HepG2 (cell line): ENCODE results near the gene ZFP90. TPM values are rescaled to one million over a fixed set of nuclear protein-coding genes. Genes with fewer than 3 reads are reported as not detected.

Experiments used
- GABPA ChIP-seq, 2 experiments: IDR thresholded peaks; 2 replicates each; pipeline ENCODE4 v1.6.1; 2011 to 2016; ENCODE audit warnings: low read depth in 2 of 2, low read length in 1 of 2, missing biosample characterization in 1 of 2, missing genetic modification characterization in 1 of 2
- NR2F1 ChIP-seq, 2 experiments: fragments of 450-650 bp in 1 of 2; formaldehyde crosslinking in 1 of 2; IDR thresholded peaks; 2 replicates each; pipeline versions ENCODE4 v1.5.0 to v1.6.1; 2016 to 2020; ENCODE audit warnings: mild to moderate bottlenecking in 1 of 2, missing compliant biosample characterization in 1 of 2, missing genetic modification reagents in 1 of 2, moderate library complexity in 1 of 2
- ZFP41 ChIP-seq: sonication (generic); formaldehyde crosslinking; IDR thresholded peaks from 2 replicates; pipeline ENCODE4 v1.4.0; 2020; ENCODE audit warnings: mild to moderate bottlenecking, missing genetic modification reagents, borderline replicate concordance
- ZNF136 ChIP-seq: sonication (generic); formaldehyde crosslinking; IDR thresholded peaks from 2 replicates; pipeline ENCODE4 v1.8.1; 2022; ENCODE audit warnings: low read depth, mild to moderate bottlenecking, moderate library complexity, missing genetic modification reagents
- ZNF496 ChIP-seq: sonication (generic); formaldehyde crosslinking; IDR thresholded peaks from 2 replicates; pipeline ENCODE4 v1.8.1; 2023; ENCODE audit warnings: mild to moderate bottlenecking, moderate library complexity, missing genetic modification reagents; ENCODE audit not compliant: insufficient replicate concordance
- polyA plus RNA-seq, 8 experiments: library from polyadenylated mRNA; depleted of rRNA in 3 of 8; stranded (reverse) in 7 of 8; unstranded in 1 of 8; fragments of >200 nt; fragmentation: Illumina TruSeq in 4 of 8; extraction: Trizol in 4 of 8; gene quantifications; 2 replicates each; pipeline versions ENCODE4 v1.2.1 to v1.2.3, GENCODE V29; 2011 to 2016; ENCODE audit warnings: low read depth in 4 of 8, missing spikeins in 1 of 8, mixed read lengths in 1 of 8; ENCODE audit not compliant: insufficient read depth in 1 of 8
- total RNA-seq, 5 experiments: library from RNA; depleted of rRNA; stranded (reverse); fragments of >200 nt; fragmentation: Illumina TruSeq; extraction: Trizol; gene quantifications; 2 replicates each; pipeline ENCODE4 v1.2.3, GENCODE V29; 2016; ENCODE audit warnings: low read depth in 1 of 5
- TF ChIP-seq, protein P1 (sequence below), 2 experiments: sonication (generic) in 1 of 2; formaldehyde crosslinking in 1 of 2; IDR thresholded peaks; 2 replicates each; pipeline versions ENCODE4 v1.5.1 to v1.6.1; 2011 to 2020; ENCODE audit warnings: borderline replicate concordance in 1 of 2, low read depth in 1 of 2, low read length in 1 of 2, mild to moderate bottlenecking in 1 of 2, missing genetic modification reagents in 1 of 2, moderate library complexity in 1 of 2
- TF ChIP-seq, protein P2 (sequence below): sonication (generic); formaldehyde crosslinking; IDR thresholded peaks from 2 replicates; pipeline ENCODE4 v1.4.0; 2020; ENCODE audit warnings: missing genetic modification reagents
- TF ChIP-seq, protein P3 (sequence below): IDR thresholded peaks from 2 replicates; pipeline ENCODE4 v1.6.1; 2016; ENCODE audit warnings: mild to moderate bottlenecking
- TF ChIP-seq, protein P4 (sequence below): sonication (generic); formaldehyde crosslinking; IDR thresholded peaks from 2 replicates; pipeline ENCODE4 v1.5.1; 2020; ENCODE audit warnings: mild to moderate bottlenecking, missing genetic modification reagents, moderate library complexity
- TF ChIP-seq, protein P5 (sequence below): sonication (generic); formaldehyde crosslinking; IDR thresholded peaks from 2 replicates; pipeline ENCODE4 v1.4.0; 2020; ENCODE audit warnings: missing genetic modification reagents
- TF ChIP-seq, protein P6 (sequence below): sonication (generic); formaldehyde crosslinking; IDR thresholded peaks from 2 replicates; pipeline ENCODE4 v1.5.0; 2020; ENCODE audit warnings: missing genetic modification reagents, mild to moderate bottlenecking, borderline replicate concordance

ZFP90 gene
- total and polyA plus RNA-seq, 2 of the 13 experiments (the other 11 are each of a cell fraction or from before 2014, with no cell fraction given), result 17.6 to 18.9 TPM

DNA sequence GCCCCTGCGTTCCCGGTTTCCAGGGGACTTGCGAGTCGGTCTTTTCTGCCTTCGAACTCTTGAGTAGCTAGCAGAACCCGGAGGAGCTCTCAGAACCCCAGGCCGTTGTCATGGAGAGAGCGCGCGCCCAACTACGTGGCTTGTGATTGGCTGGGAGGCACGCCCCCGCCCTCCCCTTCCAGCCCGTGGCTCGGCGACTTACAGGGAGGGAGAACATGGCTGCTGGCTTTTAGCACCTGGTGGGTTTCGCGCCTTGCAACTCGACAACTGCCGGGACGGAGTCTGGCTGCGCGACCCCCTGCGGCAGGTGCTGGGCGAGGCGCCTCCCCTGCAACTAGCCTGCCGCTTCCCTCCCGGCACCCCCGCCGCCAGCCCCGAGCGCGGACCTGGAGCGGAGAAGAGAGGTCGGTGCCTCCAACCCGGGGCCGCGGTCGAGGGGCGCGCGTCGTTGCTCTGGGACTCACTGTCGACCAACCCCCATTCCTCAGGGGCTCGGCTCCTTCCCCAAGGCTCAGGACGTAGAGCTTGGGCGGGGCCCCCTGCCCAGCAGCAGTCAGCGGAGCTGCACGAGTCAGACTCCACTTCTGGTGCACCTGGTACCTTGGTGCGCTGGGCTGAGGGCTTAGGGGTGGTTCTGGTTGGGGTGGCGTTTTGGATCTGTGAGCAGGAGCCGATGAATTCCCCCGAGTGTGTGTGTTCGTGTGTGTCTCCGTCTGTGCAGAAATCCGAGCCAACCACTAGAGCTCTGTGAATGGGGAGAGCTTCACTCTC is 9.0 kb upstream of the ZFP90 start (continued):
- TF ChIP-seq, protein P1, sequence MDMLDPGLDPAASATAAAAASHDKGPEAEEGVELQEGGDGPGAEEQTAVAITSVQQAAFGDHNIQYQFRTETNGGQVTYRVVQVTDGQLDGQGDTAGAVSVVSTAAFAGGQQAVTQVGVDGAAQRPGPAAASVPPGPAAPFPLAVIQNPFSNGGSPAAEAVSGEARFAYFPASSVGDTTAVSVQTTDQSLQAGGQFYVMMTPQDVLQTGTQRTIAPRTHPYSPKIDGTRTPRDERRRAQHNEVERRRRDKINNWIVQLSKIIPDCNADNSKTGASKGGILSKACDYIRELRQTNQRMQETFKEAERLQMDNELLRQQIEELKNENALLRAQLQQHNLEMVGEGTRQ (IDR thresholded peaks at IDR 0.05; ENCODE audit: low read depth, low read length), result no peak
- TF ChIP-seq, protein P1 (CRISPR knock-in tag; IDR thresholded peaks at IDR 0.05; ENCODE audit: borderline replicate concordance), result peak; percentile 26; the same call in 1 of the 2 replicates
- TF ChIP-seq ZFP41 (CRISPR knock-in tag), result peak; percentile 95; the same call in 1 of the 2 replicates
- TF ChIP-seq ZNF496, result no peak
- TF ChIP-seq, protein P2, sequence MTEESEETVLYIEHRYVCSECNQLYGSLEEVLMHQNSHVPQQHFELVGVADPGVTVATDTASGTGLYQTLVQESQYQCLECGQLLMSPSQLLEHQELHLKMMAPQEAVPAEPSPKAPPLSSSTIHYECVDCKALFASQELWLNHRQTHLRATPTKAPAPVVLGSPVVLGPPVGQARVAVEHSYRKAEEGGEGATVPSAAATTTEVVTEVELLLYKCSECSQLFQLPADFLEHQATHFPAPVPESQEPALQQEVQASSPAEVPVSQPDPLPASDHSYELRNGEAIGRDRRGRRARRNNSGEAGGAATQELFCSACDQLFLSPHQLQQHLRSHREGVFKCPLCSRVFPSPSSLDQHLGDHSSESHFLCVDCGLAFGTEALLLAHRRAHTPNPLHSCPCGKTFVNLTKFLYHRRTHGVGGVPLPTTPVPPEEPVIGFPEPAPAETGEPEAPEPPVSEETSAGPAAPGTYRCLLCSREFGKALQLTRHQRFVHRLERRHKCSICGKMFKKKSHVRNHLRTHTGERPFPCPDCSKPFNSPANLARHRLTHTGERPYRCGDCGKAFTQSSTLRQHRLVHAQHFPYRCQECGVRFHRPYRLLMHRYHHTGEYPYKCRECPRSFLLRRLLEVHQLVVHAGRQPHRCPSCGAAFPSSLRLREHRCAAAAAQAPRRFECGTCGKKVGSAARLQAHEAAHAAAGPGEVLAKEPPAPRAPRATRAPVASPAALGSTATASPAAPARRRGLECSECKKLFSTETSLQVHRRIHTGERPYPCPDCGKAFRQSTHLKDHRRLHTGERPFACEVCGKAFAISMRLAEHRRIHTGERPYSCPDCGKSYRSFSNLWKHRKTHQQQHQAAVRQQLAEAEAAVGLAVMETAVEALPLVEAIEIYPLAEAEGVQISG, result peak; percentile 84
- TF ChIP-seq, protein P3, sequence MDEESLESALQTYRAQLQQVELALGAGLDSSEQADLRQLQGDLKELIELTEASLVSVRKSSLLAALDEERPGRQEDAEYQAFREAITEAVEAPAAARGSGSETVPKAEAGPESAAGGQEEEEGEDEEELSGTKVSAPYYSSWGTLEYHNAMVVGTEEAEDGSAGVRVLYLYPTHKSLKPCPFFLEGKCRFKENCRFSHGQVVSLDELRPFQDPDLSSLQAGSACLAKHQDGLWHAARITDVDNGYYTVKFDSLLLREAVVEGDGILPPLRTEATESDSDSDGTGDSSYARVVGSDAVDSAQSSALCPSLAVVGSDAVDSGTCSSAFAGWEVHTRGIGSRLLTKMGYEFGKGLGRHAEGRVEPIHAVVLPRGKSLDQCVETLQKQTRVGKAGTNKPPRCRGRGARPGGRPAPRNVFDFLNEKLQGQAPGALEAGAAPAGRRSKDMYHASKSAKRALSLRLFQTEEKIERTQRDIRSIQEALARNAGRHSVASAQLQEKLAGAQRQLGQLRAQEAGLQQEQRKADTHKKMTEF (CRISPR knock-in tag), result peak; percentile 94
- no peak; the same call in 1 of the 2 replicates for TF ChIP-seq ZNF136 (CRISPR knock-in tag)
- TF ChIP-seq NR2F1 (CRISPR knock-in tag; IDR thresholded peaks at IDR 0.05), result no peak
- TF ChIP-seq, protein P4, sequence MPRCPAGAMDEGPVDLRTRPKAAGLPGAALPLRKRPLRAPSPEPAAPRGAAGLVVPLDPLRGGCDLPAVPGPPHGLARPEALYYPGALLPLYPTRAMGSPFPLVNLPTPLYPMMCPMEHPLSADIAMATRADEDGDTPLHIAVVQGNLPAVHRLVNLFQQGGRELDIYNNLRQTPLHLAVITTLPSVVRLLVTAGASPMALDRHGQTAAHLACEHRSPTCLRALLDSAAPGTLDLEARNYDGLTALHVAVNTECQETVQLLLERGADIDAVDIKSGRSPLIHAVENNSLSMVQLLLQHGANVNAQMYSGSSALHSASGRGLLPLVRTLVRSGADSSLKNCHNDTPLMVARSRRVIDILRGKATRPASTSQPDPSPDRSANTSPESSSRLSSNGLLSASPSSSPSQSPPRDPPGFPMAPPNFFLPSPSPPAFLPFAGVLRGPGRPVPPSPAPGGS (CRISPR knock-in tag), result peak; percentile 91
- no peak for TF ChIP-seq GABPA (IDR thresholded peaks at IDR 0.05; ENCODE audit: low read depth, low read length)
- no peak for TF ChIP-seq GABPA (CRISPR knock-in tag; IDR thresholded peaks at IDR 0.05; ENCODE audit: low read depth)
- TF ChIP-seq, protein P5, sequence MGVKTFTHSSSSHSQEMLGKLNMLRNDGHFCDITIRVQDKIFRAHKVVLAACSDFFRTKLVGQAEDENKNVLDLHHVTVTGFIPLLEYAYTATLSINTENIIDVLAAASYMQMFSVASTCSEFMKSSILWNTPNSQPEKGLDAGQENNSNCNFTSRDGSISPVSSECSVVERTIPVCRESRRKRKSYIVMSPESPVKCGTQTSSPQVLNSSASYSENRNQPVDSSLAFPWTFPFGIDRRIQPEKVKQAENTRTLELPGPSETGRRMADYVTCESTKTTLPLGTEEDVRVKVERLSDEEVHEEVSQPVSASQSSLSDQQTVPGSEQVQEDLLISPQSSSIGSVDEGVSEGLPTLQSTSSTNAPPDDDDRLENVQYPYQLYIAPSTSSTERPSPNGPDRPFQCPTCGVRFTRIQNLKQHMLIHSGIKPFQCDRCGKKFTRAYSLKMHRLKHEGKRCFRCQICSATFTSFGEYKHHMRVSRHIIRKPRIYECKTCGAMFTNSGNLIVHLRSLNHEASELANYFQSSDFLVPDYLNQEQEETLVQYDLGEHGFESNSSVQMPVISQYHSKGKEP (CRISPR knock-in tag), result 0 out of 2 replicates have a peak, but pooled peaks have one; percentile 77
- TF ChIP-seq, protein P6, sequence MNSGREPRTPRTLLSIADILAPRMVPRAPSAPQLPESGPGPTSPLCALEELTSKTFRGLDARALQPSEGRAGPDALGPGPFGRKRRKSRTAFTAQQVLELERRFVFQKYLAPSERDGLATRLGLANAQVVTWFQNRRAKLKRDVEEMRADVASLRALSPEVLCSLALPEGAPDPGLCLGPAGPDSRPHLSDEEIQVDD (CRISPR knock-in tag), result peak; percentile 98
